Ramos (cell line): ENCODE results near the gene VEGFD.

ENCODE experiments used
- in situ Hi-C: fragments of 300-500 bp; cut with MboI; formaldehyde crosslinking; loops from one replicate; pipeline ENCODE4 v1.14.3; 2022; ENCODE audit warnings: low sequenced_read_pairs; ENCODE audit not compliant: unreplicated experiment

Gene VEGFD

DNA sequence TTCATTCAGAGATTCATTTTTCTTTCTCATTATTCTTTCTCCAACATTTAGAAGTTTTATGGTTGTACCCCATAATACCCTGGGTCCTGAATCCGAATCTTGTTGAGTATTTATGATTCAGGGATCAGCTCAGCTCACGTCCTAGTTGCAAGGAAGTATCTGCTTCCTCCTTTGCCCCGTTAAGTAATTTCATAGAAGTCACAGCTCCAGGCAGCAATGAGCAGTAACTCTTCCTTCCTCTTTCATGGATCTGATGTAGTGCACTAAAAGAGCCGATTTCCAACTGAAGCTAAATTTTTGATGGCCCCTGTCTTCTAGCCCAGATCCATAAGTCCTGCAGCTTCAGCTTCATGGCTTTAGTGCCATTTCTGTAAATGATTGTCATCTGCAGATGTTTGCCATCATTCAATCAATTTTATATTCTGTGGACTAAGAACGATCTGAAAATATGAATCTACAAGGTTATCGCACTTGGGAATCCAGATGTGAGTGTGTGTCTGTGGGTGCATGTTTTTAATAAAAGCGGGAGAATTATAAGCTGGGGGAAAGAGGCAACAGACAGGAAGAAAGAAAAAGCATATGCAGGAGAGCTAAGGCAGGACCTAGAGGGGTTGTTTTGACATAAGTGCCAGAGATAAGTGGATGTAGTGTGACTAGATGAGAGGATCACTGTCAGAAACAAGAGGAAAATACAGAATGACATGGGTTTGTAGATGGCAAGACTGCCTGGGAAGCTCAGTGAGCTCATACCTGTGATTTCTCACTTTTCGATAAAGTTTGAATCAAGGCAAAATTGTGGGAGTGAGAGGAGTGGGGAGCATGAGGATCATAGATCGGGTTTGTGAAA is 17.5 kb downstream of the VEGFD start:
- in situ Hi-C loops: no loop called here

DNA sequence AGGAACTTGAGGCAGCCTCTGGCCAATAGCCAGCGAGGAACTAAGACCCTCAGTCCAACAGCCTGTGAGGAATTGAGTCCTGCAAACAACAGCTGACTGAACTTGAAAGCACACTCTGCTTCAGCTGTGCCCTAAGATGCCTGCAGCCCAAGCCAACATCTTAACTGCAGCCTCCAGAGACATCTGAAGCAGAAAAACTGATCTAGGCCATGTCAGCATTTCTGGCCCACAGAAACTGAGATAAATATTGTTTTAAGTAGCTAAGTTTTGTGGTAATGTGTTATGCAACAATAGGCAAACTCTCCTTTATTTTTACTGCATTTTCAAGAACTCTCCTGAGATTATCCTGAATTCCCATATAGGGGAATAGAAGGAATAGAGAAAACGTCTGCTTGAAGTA is 24.5 kb downstream of the VEGFD start:
- in situ Hi-C loops: no loop called here

DNA sequence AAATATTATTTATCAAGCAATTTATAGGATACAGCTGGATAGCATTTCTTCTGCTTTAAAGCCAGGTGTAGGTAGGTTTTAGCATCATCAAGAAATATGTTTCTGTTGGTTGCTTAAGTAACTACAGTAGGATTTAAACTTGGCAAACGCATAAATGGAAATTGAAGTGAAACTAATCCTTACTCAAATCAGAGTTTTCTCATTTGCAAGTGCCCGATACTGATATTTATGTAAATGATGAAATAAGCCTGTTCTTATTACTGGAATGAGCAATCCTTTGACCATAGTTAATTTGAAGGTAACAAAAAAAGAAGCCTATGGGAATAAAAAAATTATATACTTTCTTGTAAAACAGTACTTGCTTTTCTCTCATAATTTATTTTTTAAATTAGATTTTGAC is 25.7 kb downstream of the VEGFD start:
- in situ Hi-C loops: no loop called here

DNA sequence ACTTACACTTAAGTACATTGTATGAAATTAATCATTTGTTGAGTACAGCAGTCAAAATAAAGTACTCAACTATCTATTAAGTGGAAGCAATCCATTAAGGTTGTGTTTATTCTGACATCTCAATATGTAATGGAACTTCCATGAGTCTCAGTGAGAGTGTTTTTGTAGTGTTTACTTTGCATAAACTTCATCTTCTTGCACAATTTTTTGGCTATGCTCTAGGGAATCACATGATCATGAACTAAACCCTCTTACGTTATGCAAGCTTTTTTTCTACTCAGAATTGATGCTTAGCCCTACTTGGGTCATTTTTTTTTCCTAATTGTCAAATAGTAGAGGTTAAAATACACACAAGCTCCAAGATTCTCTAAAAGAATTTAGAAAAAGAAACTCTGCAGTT is 27.8 kb downstream of the VEGFD start:
- in situ Hi-C loops: no loop called here

DNA sequence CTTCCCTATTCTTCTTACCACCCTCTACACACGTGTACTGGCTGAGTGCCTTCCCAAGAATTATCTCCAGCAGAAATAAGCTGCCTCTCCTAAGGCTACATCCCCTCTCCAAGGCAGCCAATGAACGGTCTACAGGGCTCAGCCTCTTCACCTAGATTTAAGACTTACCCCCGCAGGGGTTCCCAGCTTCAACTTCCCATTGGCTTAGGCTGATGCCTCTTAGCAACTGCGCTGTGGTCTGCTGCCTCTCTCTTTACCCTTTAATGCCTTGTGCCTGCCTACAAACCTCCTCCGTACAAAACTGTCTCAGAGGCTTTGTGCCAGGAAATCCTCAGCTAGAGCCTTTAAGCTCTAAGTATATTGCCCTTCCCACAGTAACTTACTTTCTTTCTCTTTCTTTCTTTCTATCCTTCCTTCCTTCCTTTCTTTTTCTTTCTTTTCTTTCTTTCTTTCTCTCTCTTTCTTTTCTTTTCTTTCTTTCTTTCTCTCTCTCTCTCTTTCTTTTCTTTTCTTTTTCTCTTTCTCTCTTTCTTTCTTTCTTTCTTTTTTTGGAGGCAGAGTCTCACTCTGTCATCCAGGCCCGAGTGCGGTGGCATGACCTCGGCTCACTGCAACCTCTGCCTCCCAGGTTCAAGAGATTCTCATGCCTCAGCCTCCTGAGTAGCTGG is 33.8 kb downstream of the VEGFD start:
- in situ Hi-C loops: no loop called here

DNA sequence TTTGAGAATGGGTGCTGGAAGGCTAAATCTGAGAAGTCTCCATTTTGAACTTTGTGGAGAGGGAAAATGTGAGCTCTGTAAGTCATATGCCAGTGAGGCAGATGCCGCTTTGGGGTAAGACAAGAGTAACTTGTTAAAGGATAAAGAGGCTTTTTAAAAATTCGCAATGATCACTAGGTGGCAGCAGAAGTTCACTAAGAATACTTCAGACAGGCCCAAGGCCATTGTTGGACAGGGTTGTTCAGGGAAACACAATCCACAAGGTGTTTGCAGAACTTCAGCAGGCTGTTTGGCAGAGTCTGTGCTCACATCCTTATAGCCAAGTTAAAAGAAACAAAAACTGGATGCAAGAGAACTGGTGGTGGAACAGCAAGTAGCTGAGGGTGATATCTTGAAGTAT is 35.2 kb downstream of the VEGFD start:
- in situ Hi-C loops: loop anchor here (25.0 kb wide), 1 partner anchor 113 kb away; no protein-coding TSS in a partner anchor

DNA sequence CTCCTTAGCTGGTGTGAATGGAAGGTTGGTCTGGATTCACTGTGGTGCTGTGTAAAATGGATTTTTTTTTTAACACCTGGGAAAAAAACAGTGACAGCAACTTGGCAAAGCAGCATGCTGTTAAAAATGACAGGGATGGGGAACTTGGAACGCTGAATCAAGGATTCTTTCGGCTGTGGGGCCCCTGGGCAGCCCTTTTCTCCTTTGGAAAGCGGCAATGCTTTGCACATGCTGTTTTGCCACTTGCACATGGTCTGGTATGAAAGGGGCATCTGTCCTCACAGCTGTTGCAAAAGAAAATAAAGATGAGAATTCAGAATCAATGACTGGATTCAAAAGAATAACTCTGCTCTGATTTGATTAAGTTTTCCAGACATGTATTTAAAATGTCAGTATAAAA is 38.2 kb downstream of the VEGFD start:
- in situ Hi-C loops: loop anchor here (25.0 kb wide), 1 partner anchor 116 kb away; no protein-coding TSS in a partner anchor

DNA sequence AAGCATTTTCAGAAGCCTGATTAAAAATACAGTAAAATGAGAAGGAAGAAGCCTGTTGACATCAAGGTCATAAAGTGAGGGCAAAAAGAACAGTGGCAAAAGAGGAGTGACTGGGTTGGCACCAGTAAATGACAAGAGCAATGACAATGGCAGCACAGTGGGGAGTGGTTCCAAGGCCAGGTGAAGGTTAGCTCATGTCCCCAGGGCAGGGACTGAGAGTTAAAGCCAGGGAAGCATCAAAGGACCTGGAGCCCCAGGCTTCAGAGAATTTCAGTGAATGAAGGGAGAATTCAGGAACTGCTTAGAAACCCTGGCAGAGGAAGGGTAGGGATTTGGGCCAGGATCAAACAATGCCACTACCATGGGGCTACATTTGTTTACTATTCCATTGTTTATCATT is 40.1 kb downstream of the VEGFD start:
- in situ Hi-C loops: loop anchor here (25.0 kb wide), 1 partner anchor 118 kb away; no protein-coding TSS in a partner anchor

DNA sequence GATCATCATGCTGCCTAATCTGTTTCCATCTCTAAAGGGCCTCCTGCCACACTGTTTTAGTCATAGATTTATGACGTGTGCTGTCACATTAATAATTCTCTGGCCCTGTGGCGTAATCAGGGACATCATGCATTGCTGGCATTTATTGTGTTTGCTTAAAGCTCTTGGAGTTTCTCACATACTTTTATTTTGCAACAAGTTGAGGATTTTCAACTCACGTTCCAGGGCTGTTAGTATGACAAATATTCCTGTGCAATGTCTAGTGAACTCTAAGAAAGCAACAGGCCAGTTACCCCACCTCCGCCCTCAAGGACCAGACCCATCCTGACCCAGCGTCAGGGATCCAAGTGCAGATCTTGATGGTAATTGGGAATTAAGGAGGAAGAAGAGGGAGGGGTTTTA is 41.1 kb downstream of the VEGFD start:
- in situ Hi-C loops: loop anchor here (25.0 kb wide), 1 partner anchor 119 kb away; no protein-coding TSS in a partner anchor

DNA sequence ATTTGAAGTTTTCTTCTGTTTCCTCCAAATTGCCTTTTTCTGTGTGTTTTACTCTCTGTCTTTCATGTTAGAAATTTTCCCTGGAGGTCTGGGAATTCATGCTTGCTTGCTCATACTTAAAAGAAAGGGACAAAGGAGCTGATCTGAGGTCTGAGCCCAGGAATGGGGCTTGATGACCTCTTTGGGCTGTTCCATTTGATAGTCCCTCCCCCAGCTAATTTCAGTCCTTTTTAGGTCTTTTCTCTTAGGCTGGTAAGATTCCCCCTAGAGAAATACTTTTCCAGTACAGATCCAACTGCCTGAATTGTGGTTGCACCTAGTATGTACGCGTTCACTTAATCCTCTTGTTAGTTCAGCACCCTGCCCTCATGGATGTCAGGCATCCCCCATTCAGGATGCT is 43.3 kb downstream of the VEGFD start:
- in situ Hi-C loops: loop anchor here (25.0 kb wide), 1 partner anchor 121 kb away; no protein-coding TSS in a partner anchor

DNA sequence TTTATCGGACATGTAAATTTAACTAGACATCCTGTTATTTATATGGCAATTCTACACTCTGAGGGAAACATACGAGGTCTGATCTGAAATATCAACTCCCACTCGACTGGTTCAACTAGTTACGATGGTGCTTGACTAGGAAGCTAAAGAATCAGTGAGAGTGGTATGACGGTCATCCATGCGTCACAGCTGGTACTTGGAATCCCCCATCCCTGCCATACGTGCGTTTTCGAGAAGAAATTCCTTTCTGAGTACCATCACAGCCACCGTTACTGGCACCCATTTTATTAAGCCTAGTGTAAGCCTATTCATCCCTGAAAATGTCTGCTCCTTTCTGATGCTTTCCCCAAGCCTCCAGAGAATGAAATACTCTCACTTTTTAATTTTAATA is 48.2 kb downstream of the VEGFD start:
- in situ Hi-C loops: loop anchor here (25.0 kb wide), 1 partner anchor 126 kb away; no protein-coding TSS in a partner anchor

DNA sequence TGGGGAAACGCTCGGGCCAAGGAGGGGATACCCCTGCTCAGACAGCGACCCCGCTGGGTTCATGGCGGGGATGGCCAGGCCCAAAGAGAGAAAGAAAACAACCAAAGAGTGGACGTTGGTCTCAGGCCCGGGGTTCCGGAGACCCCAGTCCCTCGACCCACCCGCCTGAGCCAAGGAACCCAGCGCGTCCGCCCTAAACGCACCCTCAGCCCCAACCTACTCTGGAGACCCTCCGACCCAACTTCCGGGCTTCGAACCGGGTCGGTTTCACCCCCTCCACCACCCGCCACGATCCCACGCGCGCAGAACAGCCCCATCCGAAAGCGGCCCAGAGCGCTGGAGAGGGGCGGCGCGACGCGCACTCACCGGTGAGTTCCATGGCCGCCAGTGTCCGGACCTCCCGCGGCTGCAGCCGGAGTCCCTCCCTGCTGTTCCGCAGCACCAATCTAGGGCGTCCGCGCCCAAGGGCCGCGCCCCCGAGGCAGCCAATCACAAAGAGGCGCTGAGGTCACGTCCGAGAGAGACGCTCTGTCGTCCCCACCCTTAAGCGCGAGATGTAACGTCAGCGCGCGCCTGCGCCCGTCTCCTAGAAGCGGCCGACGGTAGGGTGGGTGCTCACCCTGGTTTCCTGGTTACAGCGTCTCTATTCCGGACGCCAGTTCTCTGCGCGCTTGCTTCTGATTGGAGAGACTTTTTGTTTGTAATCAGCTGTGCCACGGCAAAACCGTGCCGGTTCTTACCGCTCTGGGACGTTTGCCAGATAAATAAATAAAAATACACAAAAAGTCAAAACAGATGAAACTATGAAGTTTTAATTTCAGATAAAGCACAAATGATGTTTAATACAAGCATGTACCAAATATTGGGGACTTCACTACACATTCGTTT is 48.8 kb downstream of the VEGFD start, which contains the start of gene PIGA:
Gene PIGA, minus strand, starts transcription at position 389 of the 888 bp plus-strand sequence. CDS start 3,593 bp downstream, outside the sequence.
- in situ Hi-C loops: loop anchor here (25.0 kb wide), 1 partner anchor 127 kb away; no protein-coding TSS in a partner anchor

DNA sequence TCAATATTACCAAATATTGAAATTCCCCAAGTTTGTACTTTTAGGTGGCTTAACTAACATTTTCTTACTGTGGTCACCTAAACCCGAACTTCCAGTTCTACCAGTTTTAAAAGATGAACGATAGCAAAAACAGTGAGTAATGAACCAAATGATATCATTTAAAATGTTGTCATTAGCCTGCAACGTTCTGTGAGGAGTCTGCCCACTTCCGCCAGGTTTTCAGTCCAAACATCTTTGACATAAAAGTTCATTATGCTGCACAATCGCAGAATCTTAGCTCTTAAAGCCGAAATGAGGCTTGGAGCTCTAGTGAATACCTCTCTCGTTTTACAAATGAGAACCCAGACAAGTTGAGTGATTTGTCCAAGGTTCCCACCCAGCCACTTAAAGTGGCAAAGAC is 49.7 kb downstream of the VEGFD start:
- in situ Hi-C loops: loop anchor here (25.0 kb wide), 1 partner anchor 128 kb away; no protein-coding TSS in a partner anchor

DNA sequence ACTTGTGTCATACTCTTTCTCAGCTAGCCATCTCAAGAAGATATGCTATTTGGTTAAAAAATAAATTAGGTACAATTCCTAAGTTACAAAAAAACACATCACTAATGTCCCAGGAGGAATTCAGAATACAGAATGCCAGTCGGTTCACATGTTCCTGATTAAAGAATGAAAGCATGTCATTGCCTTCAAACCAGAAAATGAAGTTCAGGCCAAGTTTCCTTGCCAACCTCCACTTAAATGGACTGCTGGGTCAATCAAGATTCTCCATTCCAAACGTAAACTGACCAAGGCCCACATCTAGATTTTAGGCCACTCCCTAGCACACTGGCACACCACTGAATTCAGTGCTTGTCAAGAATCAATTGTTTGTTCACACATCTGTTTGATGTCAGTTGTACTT is 55.4 kb downstream of the VEGFD start:
- in situ Hi-C loops: loop anchor here (25.0 kb wide), 1 partner anchor 133 kb away; no protein-coding TSS in a partner anchor

DNA sequence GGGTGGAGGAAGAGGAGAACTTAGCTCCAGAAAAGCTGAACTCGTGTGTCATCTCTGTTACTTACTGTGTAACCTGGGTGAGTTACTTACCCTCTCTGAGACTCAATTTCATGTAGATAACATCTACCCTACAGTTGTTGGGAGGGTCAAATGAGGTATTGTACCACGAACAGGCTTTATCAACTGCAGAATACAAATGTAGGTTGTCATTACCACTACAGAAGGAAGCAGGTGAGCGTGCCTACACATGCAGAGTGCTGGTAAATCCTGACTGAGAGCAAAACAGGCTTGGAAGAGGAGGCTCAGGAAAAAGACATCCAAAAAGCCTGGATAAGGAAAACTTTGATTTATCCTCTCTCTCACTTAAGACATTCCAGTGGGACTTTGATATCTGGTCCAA is 56.1 kb downstream of the VEGFD start:
- in situ Hi-C loops: loop anchor here (25.0 kb wide), 1 partner anchor 134 kb away; no protein-coding TSS in a partner anchor

DNA sequence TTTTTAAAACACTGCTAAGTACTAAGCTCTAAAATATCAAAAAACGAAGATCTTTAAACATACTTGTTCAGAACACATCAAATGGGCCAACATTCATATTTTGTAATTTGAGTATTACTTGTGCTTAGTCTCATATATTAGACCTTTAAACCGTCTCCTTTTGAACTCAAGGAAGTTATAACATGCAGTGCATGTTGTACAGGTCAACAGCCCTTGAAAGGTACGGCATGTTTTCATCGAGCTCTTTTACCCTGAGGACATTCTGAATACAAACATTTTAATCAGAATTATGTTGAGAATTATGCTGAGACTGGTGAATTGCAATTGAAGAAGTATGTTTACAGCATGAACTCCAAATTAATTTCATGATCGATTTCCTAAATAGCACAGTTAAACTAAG is 61.7 kb downstream of the VEGFD start:
- in situ Hi-C loops: no loop called here

DNA sequence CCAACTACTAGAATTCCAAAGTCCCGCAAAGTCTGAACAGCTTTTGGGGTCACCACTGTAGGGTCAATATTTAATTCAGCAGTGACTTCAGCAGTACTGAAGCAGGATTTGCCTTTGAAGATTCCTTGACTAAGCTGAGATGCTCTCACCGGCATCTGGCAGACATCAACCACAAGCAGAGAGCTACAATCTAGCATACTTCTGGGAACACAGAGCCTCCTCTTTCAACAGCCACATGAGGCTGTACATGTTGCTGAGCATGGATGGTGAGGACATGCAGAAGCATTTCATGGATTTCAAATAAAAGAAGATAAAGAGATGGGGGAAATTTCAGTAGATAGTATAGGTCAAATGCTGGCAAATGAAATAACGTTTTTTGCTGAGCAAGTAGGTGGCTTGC is 62.1 kb downstream of the VEGFD start:
- in situ Hi-C loops: no loop called here

DNA sequence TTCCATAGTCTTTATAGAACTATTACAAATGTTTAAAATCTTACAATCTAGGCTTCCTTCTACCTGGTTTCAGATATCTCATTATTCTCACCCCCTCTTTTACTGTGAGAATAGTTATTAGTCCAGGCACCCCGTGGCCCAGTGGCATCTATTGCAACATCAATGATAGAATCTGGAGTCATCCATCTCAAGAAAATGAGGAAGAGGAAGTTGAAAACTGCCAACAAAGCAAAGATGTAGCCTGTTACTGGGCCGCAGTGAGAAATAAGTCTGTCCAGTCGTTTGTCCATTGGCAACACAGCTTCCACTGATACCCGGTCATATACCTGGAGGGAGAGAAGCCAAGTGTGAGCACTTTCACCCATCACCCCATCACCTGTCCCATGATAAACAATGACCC is 62.8 kb downstream of the VEGFD start:
- in situ Hi-C loops: no loop called here

DNA sequence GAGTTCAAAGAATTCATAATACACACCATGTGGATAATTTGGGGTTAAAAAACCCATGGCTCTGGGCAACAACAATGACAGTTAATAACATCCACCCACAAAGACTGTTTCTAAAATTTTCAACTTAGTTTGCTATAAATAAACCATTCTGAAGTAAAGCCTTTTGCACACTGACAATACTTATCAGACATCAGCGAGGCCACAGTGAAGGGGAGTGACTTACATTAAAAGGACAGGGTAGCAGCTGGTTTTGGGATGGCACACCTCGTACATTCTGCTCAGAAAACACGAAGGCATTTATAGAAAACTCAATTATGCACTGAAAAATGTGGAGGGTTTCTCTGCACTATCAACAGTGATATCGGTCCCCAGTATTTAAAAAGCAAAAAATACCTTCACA is 63.9 kb downstream of the VEGFD start:
- in situ Hi-C loops: no loop called here

DNA sequence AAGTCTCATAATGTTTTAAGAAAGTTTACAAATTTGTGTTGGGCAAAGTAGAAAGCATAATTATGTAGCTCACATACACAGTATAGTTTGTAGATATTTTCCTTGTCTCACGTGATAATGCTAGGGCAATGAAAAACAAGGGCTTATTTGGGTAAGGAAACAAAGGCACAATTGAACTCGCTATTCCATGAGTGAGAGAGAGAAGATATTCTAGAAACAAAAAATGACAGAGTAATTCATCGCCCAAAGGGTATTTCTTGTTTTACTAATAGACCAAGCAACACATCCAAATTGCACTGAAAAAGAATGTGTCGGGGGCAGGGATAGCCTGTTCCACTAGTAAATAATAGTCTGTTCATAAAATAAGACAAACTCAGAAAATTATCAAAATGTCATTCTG is 65.1 kb downstream of the VEGFD start:
- in situ Hi-C loops: no loop called here
